Measurements from ENCODE around the gene TMEM238L. TPM values are rescaled to one million over a fixed set of nuclear protein-coding genes. Genes with fewer than 3 reads are reported as not detected.

The TMEM238L gene
- total and polyA plus RNA-seq, 9 of the 15 experiments (the other 6 are each of a cell fraction or from before 2014, with no cell fraction given) = not detected

DNA sequence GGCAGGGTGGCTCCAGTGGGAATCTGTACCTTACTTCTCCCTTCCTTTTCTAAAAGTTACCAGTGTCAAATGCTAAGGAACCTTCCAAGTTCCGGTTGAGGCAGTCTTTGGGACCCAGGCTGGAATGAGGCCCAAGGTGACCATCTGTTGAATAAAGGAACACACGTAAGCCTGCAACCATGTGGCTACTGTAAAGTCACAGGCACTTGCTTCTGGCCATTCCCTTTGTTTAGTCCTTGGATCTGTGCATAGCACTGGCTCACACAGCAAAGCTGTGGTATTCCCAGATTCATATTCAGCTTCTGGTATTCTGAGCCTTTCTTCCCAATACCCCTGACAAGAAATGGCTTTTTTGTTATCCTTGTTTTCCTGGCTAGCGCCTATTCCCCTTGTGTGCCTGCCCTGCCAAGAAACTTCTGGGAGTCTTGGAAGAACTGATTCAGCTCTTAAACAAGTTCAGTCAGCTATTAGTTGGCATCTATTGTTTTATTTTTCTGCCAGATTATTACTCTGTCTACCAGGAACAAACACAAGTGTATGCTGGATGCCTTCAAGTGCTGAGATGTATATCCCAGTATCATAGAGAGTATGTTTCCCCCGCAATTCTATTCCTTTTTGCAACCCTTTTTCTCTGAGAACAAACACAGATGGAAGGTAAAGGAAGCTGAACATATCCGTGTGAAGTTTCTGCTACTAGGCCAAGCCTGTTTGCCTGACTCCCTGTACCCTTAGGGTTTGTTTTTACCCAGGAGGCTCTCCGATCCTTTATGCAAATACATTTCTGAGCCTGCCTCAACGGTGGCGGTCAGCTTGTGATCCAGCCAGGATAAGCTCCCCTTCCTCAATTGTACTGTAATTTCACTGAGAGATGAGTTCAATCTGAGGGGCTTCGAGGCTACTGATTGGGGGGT, 13.2 kb downstream of the TMEM238L start (continued):
- TF ChIP-seq MBD1 (CRISPR knock-in tag; IDR thresholded peaks at IDR 0.05) (no peak), ZNF316 (IDR thresholded peaks at IDR 0.05) (peak; percentile 70), NCOA2 (IDR thresholded peaks at IDR 0.05; ENCODE audit: partially characterized antibody in 2 of 2) (no peak), GABPA (tag; conservative IDR thresholded peaks at IDR 0.05; ENCODE audit: low read depth) (no peak), SUPT5H (IDR thresholded peaks at IDR 0.05) (peak; percentile 89), ZNF780A (CRISPR knock-in tag; IDR thresholded peaks at IDR 0.05) (no peak), FOXK2 (conservative IDR thresholded peaks at IDR 0.05 in 1 of 2, IDR thresholded peaks at IDR 0.05 in 1 of 2; ENCODE audit: low read depth in 2 of 2) (no peak), NFIC (IDR thresholded peaks at IDR 0.05) (peak; percentile 13; the same call in 1 of the 2 replicates), RFX5 (IDR thresholded peaks at IDR 0.05; ENCODE audit: low read depth, low read length) (no peak), PBX2 (CRISPR knock-in tag; IDR thresholded peaks at IDR 0.05; ENCODE audit: low read depth) (no peak), PBX2 (tag; conservative IDR thresholded peaks at IDR 0.05; ENCODE audit: low read depth) (no peak), EP300 (IDR thresholded peaks at IDR 0.05; ENCODE audit: low read length) (no peak), FUS (optimal IDR thresholded peaks at IDR 0.05; ENCODE audit: low read depth, low read length) (no peak), SAP30 (IDR thresholded peaks at IDR 0.05; ENCODE audit: borderline replicate concordance, insufficient read depth, low read depth, low read length, poor library complexity, severe bottlenecking) (no peak), TFAP4 (CRISPR knock-in tag; IDR thresholded peaks at IDR 0.05; ENCODE audit: borderline replicate concordance) (no peak)
- TF ChIP-seq, protein P1, sequence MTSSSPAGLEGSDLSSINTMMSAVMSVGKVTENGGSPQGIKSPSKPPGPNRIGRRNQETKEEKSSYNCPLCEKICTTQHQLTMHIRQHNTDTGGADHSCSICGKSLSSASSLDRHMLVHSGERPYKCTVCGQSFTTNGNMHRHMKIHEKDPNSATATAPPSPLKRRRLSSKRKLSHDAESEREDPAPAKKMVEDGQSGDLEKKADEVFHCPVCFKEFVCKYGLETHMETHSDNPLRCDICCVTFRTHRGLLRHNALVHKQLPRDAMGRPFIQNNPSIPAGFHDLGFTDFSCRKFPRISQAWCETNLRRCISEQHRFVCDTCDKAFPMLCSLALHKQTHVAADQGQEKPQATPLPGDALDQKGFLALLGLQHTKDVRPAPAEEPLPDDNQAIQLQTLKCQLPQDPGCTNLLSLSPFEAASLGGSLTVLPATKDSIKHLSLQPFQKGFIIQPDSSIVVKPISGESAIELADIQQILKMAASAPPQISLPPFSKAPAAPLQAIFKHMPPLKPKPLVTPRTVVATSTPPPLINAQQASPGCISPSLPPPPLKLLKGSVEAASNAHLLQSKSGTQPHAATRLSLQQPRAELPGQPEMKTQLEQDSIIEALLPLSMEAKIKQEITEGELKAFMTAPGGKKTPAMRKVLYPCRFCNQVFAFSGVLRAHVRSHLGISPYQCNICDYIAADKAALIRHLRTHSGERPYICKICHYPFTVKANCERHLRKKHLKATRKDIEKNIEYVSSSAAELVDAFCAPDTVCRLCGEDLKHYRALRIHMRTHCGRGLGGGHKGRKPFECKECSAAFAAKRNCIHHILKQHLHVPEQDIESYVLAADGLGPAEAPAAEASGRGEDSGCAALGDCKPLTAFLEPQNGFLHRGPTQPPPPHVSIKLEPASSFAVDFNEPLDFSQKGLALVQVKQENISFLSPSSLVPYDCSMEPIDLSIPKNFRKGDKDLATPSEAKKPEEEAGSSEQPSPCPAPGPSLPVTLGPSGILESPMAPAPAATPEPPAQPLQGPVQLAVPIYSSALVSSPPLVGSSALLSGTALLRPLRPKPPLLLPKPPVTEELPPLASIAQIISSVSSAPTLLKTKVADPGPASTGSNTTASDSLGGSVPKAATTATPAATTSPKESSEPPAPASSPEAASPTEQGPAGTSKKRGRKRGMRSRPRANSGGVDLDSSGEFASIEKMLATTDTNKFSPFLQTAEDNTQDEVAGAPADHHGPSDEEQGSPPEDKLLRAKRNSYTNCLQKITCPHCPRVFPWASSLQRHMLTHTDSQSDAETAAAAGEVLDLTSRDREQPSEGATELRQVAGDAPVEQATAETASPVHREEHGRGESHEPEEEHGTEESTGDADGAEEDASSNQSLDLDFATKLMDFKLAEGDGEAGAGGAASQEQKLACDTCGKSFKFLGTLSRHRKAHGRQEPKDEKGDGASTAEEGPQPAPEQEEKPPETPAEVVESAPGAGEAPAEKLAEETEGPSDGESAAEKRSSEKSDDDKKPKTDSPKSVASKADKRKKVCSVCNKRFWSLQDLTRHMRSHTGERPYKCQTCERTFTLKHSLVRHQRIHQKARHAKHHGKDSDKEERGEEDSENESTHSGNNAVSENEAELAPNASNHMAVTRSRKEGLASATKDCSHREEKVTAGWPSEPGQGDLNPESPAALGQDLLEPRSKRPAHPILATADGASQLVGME (CRISPR knock-in tag; IDR thresholded peaks at IDR 0.05) = no peak

Measured in K562 (cell line).